SK-MEL-5 (cell line): ENCODE results near the gene SCNN1B. TPM values are rescaled to one million over a fixed set of nuclear protein-coding genes. Genes with fewer than 3 reads are reported as not detected.
"Not testable (repeated sequence)": the region's sequence is repeated elsewhere in the genome, so short reads cannot be mapped to it uniquely, and the experiment has no call there.

ENCODE experiments used
- DNase-seq: peaks from one replicate; pipeline ENCODE4 v3.0.0-alpha.2; 2016; ENCODE audit warnings: low read depth, low spot score
- in situ Hi-C: cut with HindIII; loops from 2 replicates; pipeline ENCODE4 v1.10.0; 2016; ENCODE audit warnings: low sequenced_read_pairs, high pct_unique_total_duplicates, low pct_unique_long_range_greater_than_20kb
- total RNA-seq: library from RNA; depleted of rRNA; stranded (reverse); fragments of >200 nt; shearing (Covaris generic); gene quantifications from 2 replicates; pipeline ENCODE4 v1.2.3, GENCODE V29; 2014

Gene SCNN1B
- total RNA-seq, 1 experiment from 2014 or later = not detected

- in situ Hi-C loops = no loop called here
- peak; percentile 4 for DNase-seq
Observed at GRCh38 chr16:23282568-23282967, 19.5 kb upstream of the SCNN1B start.

GRCh38 chr16:23283571-23283970 is 18.5 kb upstream of the SCNN1B start:
- in situ Hi-C loops = no loop called here
- no peak for DNase-seq

GRCh38 chr16:23284584-23284983 is 17.5 kb upstream of the SCNN1B start:
- in situ Hi-C loops = no loop called here
- no peak for DNase-seq

- DNase-seq = no peak
- in situ Hi-C loops = no loop called here
Observed at GRCh38 chr16:23286131-23286532, 16.0 kb upstream of the SCNN1B start.

GRCh38 chr16:23288209-23288608 is 13.9 kb upstream of the SCNN1B start:
- DNase-seq = no peak
- in situ Hi-C loops = no loop called here

- in situ Hi-C loops = no loop called here
- peak; percentile 11 for DNase-seq
Observed at GRCh38 chr16:23288726-23289512, 13.2 kb upstream of the SCNN1B start.

GRCh38 chr16:23290189-23291062 is 11.7 kb upstream of the SCNN1B start:
- in situ Hi-C loops = no loop called here
- DNase-seq = no peak

GRCh38 chr16:23293016-23293415 is 9.1 kb upstream of the SCNN1B start:
- DNase-seq = no peak
- in situ Hi-C loops = no loop called here

- in situ Hi-C loops = no loop called here
- DNase-seq = no peak
Observed at GRCh38 chr16:23294260-23294659, 7.8 kb upstream of the SCNN1B start.

- in situ Hi-C loops = no loop called here
- peak; percentile 49 for DNase-seq
Observed at GRCh38 chr16:23296994-23297393, 5.1 kb upstream of the SCNN1B start.

- DNase-seq = no peak
- in situ Hi-C loops = no loop called here
Observed at GRCh38 chr16:23298290-23298915, 3.7 kb upstream of the SCNN1B start.

- DNase-seq, in situ Hi-C loops: not testable (repeated sequence)
Observed at GRCh38 chr16:23299815-23300214, 2.3 kb upstream of the SCNN1B start.

- DNase-seq = no peak
- in situ Hi-C loops = no loop called here
Observed at GRCh38 chr16:23301251-23302044, 654 bp upstream of the SCNN1B start.

- DNase-seq = no peak
- in situ Hi-C loops = no loop called here
Observed at GRCh38 chr16:23303685-23304084, 1.6 kb downstream of the SCNN1B start.

- in situ Hi-C loops = no loop called here
- no peak for DNase-seq
Observed at GRCh38 chr16:23304620-23305019, 2.5 kb downstream of the SCNN1B start.

GRCh38 chr16:23306199-23307100 is 4.3 kb downstream of the SCNN1B start:
- in situ Hi-C loops = no loop called here
- DNase-seq = no peak

GRCh38 chr16:23310217-23310616 is 8.1 kb downstream of the SCNN1B start:
- DNase-seq = no peak
- in situ Hi-C loops = no loop called here
